Common myeloid progenitor, CD34-positive (primary cell): ENCODE measurements around the gene OLFM2.

ENCODE experiments used
- CTCF ChIA-PET: fragments of 350-600 bp; sonication (Branson Sonifier 250); formaldehyde crosslinking; loops from one replicate; lab custom pipeline; 2021; ENCODE audit warnings: antibody characterized with exemption; lab: Charles Lee
- POLR2A ChIA-PET: fragments of 350-600 bp; sonication (Branson Sonifier 250); formaldehyde crosslinking; loops from one replicate; lab custom pipeline; 2021; ENCODE audit warnings: antibody characterized with exemption; lab: Charles Lee
- DNase-seq, 3 donors: peaks; one replicate each; pipeline versions ENCODE4 v3.0.0 to v3.0.0-alpha.2; 2013
- H3K27ac ChIP-seq, 2 experiments: 1 replicate in 1 of 2; 2 replicates in 1 of 2; pipeline ENCODE4 v1.7.0; 2013; ENCODE audit warnings: inconsistent platforms in 2 of 2, low read length in 2 of 2, mild to moderate bottlenecking in 2 of 2, low read depth in 1 of 2, moderate library complexity in 1 of 2; ENCODE audit not compliant: severe bottlenecking in 2 of 2, insufficient read depth in 1 of 2, poor library complexity in 1 of 2
- H3K27me3 ChIP-seq, 5 experiments: replicated peaks in 2 of 5; 1 replicate in 3 of 5; 2 replicates in 2 of 5; pipeline versions ENCODE4 v1.6.1 to v1.7.0; 2013; ENCODE audit warnings: low read length in 4 of 5, mild to moderate bottlenecking in 2 of 5, moderate library complexity in 2 of 5, inconsistent platforms in 1 of 5; ENCODE audit not compliant: insufficient read depth in 5 of 5, control insufficient read depth in 4 of 5
- H3K36me3 ChIP-seq, 4 experiments: 1 replicate in 2 of 4; 2 replicates in 2 of 4; pipeline versions ENCODE4 v1.6.1 to v1.7.0; 2013; ENCODE audit warnings: low read length in 3 of 4, control low read depth in 1 of 4, mild to moderate bottlenecking in 1 of 4; ENCODE audit not compliant: control insufficient read depth in 4 of 4, insufficient read depth in 4 of 4
- H3K4me1 ChIP-seq, 4 experiments: 1 replicate in 3 of 4; 2 replicates in 1 of 4; pipeline versions ENCODE4 v1.6.1 to v1.7.1; 2013; ENCODE audit warnings: low read length in 3 of 4, mild to moderate bottlenecking in 3 of 4, control low read depth in 1 of 4, inconsistent platforms in 1 of 4, moderate library complexity in 1 of 4; ENCODE audit not compliant: control insufficient read depth in 4 of 4, insufficient read depth in 4 of 4; ENCODE audit errors: control extremely low read depth in 1 of 4
- H3K4me3 ChIP-seq, 7 experiments: 1 replicate in 4 of 7; 2 replicates in 3 of 7; pipeline versions ENCODE4 v1.5.1 to v1.7.0; 2013; ENCODE audit warnings: mild to moderate bottlenecking in 7 of 7, low read length in 6 of 7, moderate library complexity in 6 of 7, inconsistent platforms in 2 of 7, low read depth in 2 of 7, control low read depth in 1 of 7; ENCODE audit not compliant: insufficient read depth in 4 of 7, control insufficient read depth in 1 of 7; ENCODE audit errors: extremely low read depth in 1 of 7
- H3K9me3 ChIP-seq, 5 experiments: 1 replicate in 4 of 5; 2 replicates in 1 of 5; pipeline versions ENCODE4 v1.6.1 to v1.7.1; 2013; ENCODE audit warnings: low read length in 4 of 5, mild to moderate bottlenecking in 2 of 5, inconsistent platforms in 1 of 5, low read depth in 1 of 5, moderate library complexity in 1 of 5; ENCODE audit not compliant: control insufficient read depth in 4 of 5, insufficient read depth in 2 of 5; ENCODE audit errors: control extremely low read depth in 1 of 5
- WGBS: methylation state at CpG from one replicate; pipeline ENCODE4 v1.1.5; 2013; ENCODE audit not compliant: insufficient coverage; 5-methylcytosine and 5-hydroxymethylcytosine counted together

Gene OLFM2

GRCh38 chr19:9891609-9892373 lies 44.5 kb downstream of the OLFM2 start:
- no peak for DNase-seq
- Histone ChIP-seq H3K27me3 (peaks cover 0 to 4% (median 0%) of the 10 kb centered on the region in 5 experiments), H3K36me3 (no peaks in the 10 kb centered on the region), H3K27ac (no peak overlapping the region), H3K4me3 (no peak overlapping the region), H3K4me1 (no peaks in the 10 kb centered on the region), H3K9me3 (no peaks in the 10 kb centered on the region)
- CTCF ChIA-PET: no interaction called here
- POLR2A ChIA-PET: no interaction called here
- 69% methylated on average over 6 of the region's 6 CpGs for WGBS

GRCh38 chr19:9885077-9885552 lies 51.2 kb downstream of the OLFM2 start:
- no peaks in the 10 kb centered on the region for H3K4me1 ChIP-seq
- POLR2A ChIA-PET: no interaction called here
- no peaks in the 10 kb centered on the region for H3K9me3 ChIP-seq
- H3K36me3 ChIP-seq: no peaks in the 10 kb centered on the region
- CTCF ChIA-PET: no interaction called here
- no peak overlapping the region for H3K4me3 ChIP-seq
- H3K27ac ChIP-seq: no peak overlapping the region
- H3K27me3 ChIP-seq: peaks cover 0 to 4% (median 0%) of the 10 kb centered on the region in 5 experiments
- no peak for DNase-seq
- WGBS: 71% methylated on average over 7 of the region's 8 CpGs

- Histone ChIP-seq H3K4me1 (no peaks in the 10 kb centered on the region), H3K27me3 (no peaks in the 10 kb centered on the region), H3K27ac (no peak overlapping the region), H3K9me3 (no peaks in the 10 kb centered on the region), H3K4me3 (no peak overlapping the region), H3K36me3 (no peaks in the 10 kb centered on the region)
- 89% methylated on average over 12 of the region's 12 CpGs for WGBS
- ChIA-PET CTCF (no interaction called here), POLR2A (no interaction called here)
- no peak for DNase-seq
Measured at GRCh38 chr19:9883764-9884163, 52.6 kb downstream of the OLFM2 start.

GRCh38 chr19:9883231-9883758 lies 53.0 kb downstream of the OLFM2 start:
- WGBS: 74% methylated on average over 7 of the region's 10 CpGs
- Histone ChIP-seq H3K36me3 (no peaks in the 10 kb centered on the region), H3K27ac (no peak overlapping the region), H3K4me1 (no peaks in the 10 kb centered on the region), H3K4me3 (no peak overlapping the region), H3K9me3 (no peaks in the 10 kb centered on the region), H3K27me3 (no peaks in the 10 kb centered on the region)
- CTCF ChIA-PET: no interaction called here
- DNase-seq: no peak
- POLR2A ChIA-PET: no interaction called here

GRCh38 chr19:9881720-9882119 lies 54.6 kb downstream of the OLFM2 start:
- Histone ChIP-seq H3K36me3 (no peaks in the 10 kb centered on the region), H3K4me1 (no peaks in the 10 kb centered on the region), H3K27ac (no peak overlapping the region), H3K27me3 (no peaks in the 10 kb centered on the region), H3K9me3 (peaks cover 0 to 2% (median 0%) of the 10 kb centered on the region in 5 experiments), H3K4me3 (no peak overlapping the region)
- no peak for DNase-seq
- ChIA-PET POLR2A (no interaction called here), CTCF (interaction anchor here (0.9 kb wide), 1 partner anchor 9 kb away, joined by 3 read pairs; no protein-coding TSS in a partner anchor)
- WGBS: 90% methylated on average over 2 of the region's 9 CpGs

- Histone ChIP-seq H3K36me3 (no peaks in the 10 kb centered on the region), H3K27ac (no peak overlapping the region), H3K27me3 (no peaks in the 10 kb centered on the region), H3K4me1 (no peaks in the 10 kb centered on the region), H3K9me3 (peaks cover 0 to 2% (median 0%) of the 10 kb centered on the region in 5 experiments), H3K4me3 (no peak overlapping the region)
- WGBS: 81% methylated on average over 8 of the region's 11 CpGs
- no peak for DNase-seq
- ChIA-PET POLR2A (no interaction called here), CTCF (no interaction called here)
Measured at GRCh38 chr19:9878511-9879196, 57.7 kb downstream of the OLFM2 start.
